GM21619 (cell line): Measurements from ENCODE around the gene CASKIN1.

Experiments
- ATAC-seq: cut with Tn5 transposase; IDR thresholded peaks from one replicate; pipeline ENCODE4 v1.9.1; 2021; ENCODE audit not compliant: unreplicated experiment

Gene CASKIN1

GRCh38 chr16:2157480-2158261, 38.7 kb downstream of the CASKIN1 start:
- ATAC-seq = no peak

DNA sequence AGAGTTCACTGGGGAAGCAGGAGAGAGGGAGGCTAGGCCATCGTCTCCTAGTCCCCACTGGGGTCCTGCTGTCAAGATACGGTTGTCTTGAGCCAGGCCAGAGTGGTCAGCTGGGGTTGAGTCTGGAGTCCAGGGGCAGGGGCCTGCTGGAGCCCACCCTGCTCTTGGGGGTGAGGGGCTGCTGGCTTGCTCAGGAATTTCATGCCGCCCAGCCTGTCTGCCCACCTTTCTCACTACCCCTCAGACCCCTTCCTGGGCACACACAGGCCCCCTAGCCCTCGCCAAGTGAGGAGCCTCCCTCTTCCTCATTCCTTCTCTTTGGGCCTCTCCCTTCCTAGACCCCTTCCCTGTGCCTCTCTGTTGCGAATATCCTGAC, 39.6 kb downstream of the CASKIN1 start:
- ATAC-seq = no peak

DNA sequence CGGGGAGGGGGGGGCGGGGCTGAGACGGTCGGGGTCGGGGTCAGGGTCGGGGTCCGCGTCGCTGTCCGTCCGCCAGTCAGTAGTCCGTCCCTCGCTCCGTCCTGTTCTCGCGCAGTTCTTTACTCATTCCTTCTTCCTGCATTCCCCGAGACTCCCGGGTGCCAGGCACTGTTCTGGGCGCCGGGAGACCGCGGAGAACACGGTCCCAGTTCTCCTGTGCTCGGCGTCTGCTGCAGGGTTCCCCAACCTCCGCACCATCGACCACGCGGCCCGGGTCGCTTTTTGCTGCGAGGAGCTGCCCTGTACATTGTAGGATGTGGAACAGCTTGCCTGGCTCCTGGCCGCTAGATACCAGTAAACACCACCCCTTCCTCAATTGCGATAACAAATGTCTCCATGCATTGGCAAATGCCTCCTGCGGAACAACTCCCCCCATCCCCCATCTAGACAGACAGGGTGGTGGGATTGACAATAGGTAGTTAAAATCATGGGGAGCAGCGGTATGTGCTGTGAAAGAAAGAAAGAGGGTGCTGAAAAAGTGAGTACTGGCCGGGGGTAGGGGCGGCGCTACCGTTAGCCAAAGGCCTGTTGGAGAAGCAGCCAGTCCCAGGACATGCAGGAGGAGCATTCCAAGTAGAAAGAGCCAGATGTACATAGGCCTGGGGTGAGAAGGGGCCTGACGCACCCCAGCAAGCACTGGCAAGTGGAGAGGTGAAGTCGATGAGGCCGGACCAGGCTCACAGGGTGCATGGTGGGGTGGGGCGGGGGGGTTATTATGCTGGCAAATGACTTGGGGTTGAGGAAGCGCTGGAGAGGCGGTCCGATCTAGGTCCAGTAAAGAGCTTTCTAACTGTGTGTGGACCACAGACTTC, 40.2 kb downstream of the CASKIN1 start:
- no peak for ATAC-seq

DNA sequence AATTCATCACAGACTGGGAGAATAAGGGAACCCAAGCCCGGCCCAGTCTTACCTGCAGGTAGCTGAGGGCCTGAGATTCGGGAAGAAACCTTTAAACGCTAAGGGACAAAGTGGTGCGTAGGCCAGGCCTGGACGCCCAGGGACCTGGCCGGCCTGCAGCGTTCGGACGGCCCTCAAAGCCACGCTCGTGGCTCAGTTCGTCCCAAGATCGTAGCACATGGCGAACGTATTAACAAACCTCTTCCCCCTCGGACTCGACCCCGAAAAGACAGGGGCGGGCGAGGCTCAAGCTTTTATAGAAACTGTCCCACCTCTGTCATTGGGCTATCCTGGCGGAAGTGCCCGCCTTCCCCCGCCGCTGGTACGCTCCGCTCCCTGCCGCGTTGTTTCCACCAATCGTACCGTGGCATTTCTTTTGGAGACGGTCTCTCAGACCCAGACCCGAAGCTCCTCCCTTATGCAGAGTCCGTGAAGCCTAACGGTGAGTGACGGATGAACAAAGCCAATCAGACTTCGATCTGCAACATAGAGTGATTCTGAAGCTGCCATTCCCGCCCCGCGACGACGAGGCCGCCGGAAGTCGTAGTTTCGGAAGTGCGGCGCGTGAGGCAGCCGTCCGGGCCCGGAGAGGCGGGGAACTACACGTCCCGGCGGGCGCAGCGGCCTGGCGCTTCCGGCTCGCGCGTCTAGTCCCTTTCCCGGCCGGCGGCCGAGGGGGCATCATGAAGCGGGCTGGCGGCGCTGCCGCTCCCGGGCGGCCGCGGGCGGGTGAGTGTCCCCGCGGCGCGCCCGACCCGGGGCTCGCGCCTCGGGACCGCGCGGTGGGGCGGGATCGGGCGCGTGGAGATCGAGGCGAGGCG, 41.1 kb downstream of the CASKIN1 start, which contains the start of gene TRAF7:
Gene TRAF7, plus strand, starts transcription at position 692 of the 860 bp plus-strand sequence. CDS start 8,139 bp downstream, outside the sequence.
- peak; percentile 85 for ATAC-seq

DNA sequence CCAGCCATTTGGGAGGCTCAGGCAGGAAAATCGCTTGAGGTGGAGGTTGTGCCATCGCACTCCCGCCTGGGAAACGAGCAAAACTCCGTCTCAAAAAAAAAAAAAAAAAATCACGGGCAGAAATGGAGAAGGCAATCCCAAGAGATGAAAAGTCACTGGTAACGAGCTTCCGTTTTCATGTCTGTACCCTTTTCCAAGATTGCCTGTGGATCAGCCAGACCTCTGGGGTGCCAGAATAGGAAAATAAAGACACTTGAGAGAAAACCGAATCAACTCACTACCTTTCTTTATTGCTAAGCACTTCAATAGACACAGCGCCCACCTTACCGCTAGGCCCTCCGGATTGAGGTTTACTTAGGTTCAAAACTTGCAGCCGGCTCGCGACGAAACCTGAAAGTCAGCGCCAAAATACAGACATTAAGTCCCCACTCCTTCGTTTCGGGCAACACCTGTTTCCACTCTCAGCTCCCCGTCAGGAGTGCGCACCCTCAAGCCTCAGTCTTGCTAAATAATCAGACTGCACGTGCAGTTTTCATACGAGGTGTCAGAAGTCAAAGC, 41.8 kb downstream of the CASKIN1 start:
- ATAC-seq = no peak

GRCh38 chr16:2152695-2153506, 43.5 kb downstream of the CASKIN1 start:
- ATAC-seq = no peak

DNA sequence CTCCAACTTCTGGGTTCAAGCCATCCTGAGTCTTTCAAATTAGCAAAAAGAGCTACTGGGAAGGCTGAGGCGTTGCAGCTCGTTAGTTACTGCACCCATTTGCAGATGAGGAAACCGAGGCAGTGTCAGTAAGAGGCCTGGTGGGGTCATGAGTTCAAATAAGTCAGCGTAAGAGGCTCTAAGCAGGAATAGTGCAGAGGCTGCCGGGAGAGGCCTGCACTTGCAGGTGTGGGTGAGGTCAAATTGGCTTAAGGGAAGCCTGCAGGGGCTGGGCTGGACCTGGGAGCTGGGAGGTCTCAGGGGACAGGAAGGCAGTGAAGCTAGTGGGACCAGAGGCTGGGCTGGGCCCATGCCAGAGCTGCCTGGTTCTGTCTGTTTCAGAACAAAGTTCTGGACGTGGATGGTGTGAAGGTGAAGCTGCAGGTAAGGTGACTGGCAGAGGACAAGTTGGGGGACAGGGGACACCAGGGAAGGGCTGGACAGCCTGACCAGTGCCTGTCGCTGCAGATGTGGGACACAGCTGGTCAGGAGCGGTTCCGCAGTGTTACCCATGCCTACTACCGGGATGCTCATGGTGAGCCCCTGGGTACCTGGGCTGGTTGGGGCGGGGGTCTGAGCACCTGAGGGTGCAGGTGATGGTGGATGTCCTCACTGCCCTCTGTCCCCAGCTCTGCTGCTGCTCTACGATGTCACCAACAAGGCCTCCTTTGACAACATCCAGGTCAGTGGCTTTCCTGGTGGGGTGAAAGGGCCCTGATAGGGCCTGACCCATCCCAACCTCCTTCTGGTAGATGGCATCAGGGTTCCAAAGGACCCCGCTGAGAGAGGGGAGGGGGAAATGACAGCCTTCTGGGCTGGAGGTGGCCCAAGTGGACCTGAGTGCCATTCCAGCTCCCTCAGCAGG, 45.0 kb downstream of the CASKIN1 start:
- no peak for ATAC-seq

GRCh38 chr16:2150418-2151187, 45.8 kb downstream of the CASKIN1 start:
- ATAC-seq = no peak

GRCh38 chr16:2149630-2150417, 46.6 kb downstream of the CASKIN1 start:
- ATAC-seq = no peak

GRCh38 chr16:2148714-2149629, 47.4 kb downstream of the CASKIN1 start:
- ATAC-seq = no peak

- no peak for ATAC-seq
Observed at GRCh38 chr16:2147981-2148671, 48.3 kb downstream of the CASKIN1 start, which contains the start of gene RAB26. Gene RAB26, plus strand, starts transcription at chr16:2148625. Its CDS starts 159 bp downstream, at chr16:2148784.

- ATAC-seq = no peak
Observed at GRCh38 chr16:2147378-2147777, 49.0 kb downstream of the CASKIN1 start.

GRCh38 chr16:2145843-2146242, 50.6 kb downstream of the CASKIN1 start:
- no peak for ATAC-seq

DNA sequence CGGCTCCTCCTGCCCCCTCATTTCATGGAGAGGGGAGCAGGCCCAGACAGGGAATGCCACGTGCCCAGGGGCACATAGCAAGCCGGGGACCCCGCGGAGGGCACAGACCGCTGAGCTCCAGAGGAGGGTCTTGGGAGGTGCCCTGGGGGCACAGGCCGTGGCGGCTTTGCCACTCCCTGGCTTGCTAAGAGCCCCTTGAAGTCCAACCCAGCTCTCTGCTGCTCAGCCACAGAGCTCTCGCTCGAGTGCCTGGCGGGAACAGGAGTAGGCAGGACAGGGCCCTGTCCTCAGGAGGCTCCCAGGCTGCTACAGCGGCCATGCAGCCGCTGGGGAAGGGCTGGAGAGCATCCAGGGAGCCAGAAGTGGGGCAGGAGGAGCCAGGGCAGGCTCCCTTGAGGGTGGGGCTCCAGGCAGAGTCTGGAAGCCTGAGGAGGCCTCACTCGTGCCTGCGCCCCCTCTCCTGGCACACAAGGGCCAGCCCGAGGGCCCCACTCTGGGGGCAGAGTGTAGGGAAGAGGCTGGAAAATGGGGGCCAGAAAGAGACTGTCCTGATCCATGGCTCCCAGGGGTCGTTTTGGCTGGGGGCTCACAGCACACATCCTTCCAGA, 52.4 kb downstream of the CASKIN1 start:
- no peak for ATAC-seq
